IMR-90 (cell line): ENCODE results near the gene VWDE. TPM values are rescaled to one million over a fixed set of nuclear protein-coding genes. Genes with fewer than 3 reads are reported as not detected.

Experiments used
- ATAC-seq: fragments of 200-7000 bp; cut with Tn5 transposase; 2 replicates; pipeline ENCODE4 v1.9.1; 2020; ENCODE audit warnings: low read depth, mild to moderate bottlenecking, moderate library complexity
- BruUV-seq: library from RNA; stranded (reverse); fragments of 400-500 nt; replicated peaks from 2 replicates; lab custom pipeline; 2021; lab: Mats Ljungman, UMichigan
- CTCF ChIA-PET: fragments of 300-600 bp; formaldehyde crosslinking; extraction: SDS; loops from one replicate; lab custom pipeline; 2021; ENCODE audit warnings: antibody characterized with exemption; lab: Yijun Ruan, JAX
- POLR2A ChIA-PET: fragments of 300-600 bp; sonication (Branson Sonifier 250); formaldehyde crosslinking; loops from one replicate; lab custom pipeline; 2022; ENCODE audit warnings: antibody characterized with exemption; ENCODE audit not compliant: unreplicated experiment; lab: Charles Lee
- DNase-seq: peaks from one replicate; pipeline ENCODE4 v3.0.0; 2013
- H2AFZ ChIP-seq: replicated peaks from 2 replicates; pipeline ENCODE3; 2013; ENCODE audit warnings: low read length, mild to moderate bottlenecking; ENCODE audit not compliant: poor library complexity
- H2AK5ac ChIP-seq: 2 replicates; pipeline ENCODE4 v1.6.1; 2013; ENCODE audit warnings: low read depth, low read length, inconsistent platforms
- H2AK9ac ChIP-seq: replicated peaks from 2 replicates; pipeline ENCODE3; 2013; ENCODE audit warnings: mild to moderate bottlenecking, low read depth, low read length, moderate library complexity; ENCODE audit not compliant: poor library complexity
- H2BK120ac ChIP-seq: 2 replicates; pipeline ENCODE4 v1.6.1; 2013; ENCODE audit warnings: low read depth, low read length, inconsistent platforms
- H2BK15ac ChIP-seq: 3 replicates; pipeline ENCODE4 v1.6.1; 2013; ENCODE audit warnings: low read depth, low read length, inconsistent platforms
- H2BK20ac ChIP-seq: 2 replicates; pipeline ENCODE4 v1.6.1; 2013; ENCODE audit warnings: low read depth, mild to moderate bottlenecking, inconsistent platforms, low read length, moderate library complexity
- H2BK5ac ChIP-seq: 2 replicates; pipeline ENCODE4 v1.6.1; 2013; ENCODE audit warnings: mild to moderate bottlenecking, low read depth, low read length, inconsistent platforms; ENCODE audit not compliant: poor library complexity, severe bottlenecking
- H3K14ac ChIP-seq: replicated peaks from 2 replicates; pipeline ENCODE4 v1.6.1; 2013; ENCODE audit warnings: low read depth, low read length, inconsistent platforms
- H3K18ac ChIP-seq: 2 replicates; pipeline ENCODE4 v1.6.1; 2013; ENCODE audit warnings: low read depth, low read length, control low read depth
- H3K23ac ChIP-seq: 2 replicates; pipeline ENCODE4 v1.6.1; 2013; ENCODE audit warnings: low read depth, low read length, inconsistent platforms
- H3K27ac ChIP-seq: 2 replicates; pipeline ENCODE4 v1.5.1; 2013; ENCODE audit warnings: mild to moderate bottlenecking, control low read depth, low read length; ENCODE audit not compliant: insufficient read depth
- H3K27me3 ChIP-seq: 2 replicates; pipeline ENCODE4 v1.6.1; 2013; ENCODE audit warnings: low read length; ENCODE audit not compliant: control insufficient read depth, insufficient read depth
- H3K36me3 ChIP-seq: 2 replicates; pipeline ENCODE4 v1.6.1; 2013; ENCODE audit warnings: low read length, mixed read lengths; ENCODE audit not compliant: control insufficient read depth, insufficient read depth
- H3K4ac ChIP-seq: 2 replicates; pipeline ENCODE4 v1.6.1; 2013; ENCODE audit warnings: low read depth, low read length, inconsistent platforms
- H3K4me1 ChIP-seq: 2 replicates; pipeline ENCODE4 v1.6.1; 2013; ENCODE audit warnings: low read length, mixed read lengths; ENCODE audit not compliant: control insufficient read depth, insufficient read depth
- H3K4me2 ChIP-seq: 2 replicates; pipeline ENCODE4 v1.6.1; 2013; ENCODE audit warnings: low read depth, mild to moderate bottlenecking, control low read depth, low read length, moderate library complexity
- H3K4me3 ChIP-seq: 2 replicates; pipeline ENCODE4 v1.5.1; 2013; ENCODE audit warnings: low read depth, mild to moderate bottlenecking, control low read depth, low read length, moderate library complexity; ENCODE audit not compliant: insufficient read depth
- H3K56ac ChIP-seq: 2 replicates; pipeline ENCODE4 v1.6.1; 2013; ENCODE audit warnings: low read length, inconsistent platforms; ENCODE audit not compliant: insufficient read depth; ENCODE audit errors: extremely low read depth
- H3K79me1 ChIP-seq, 2 experiments: 2 replicates each; pipeline ENCODE4 v1.6.1; 2013; ENCODE audit warnings: low read length in 2 of 2, inconsistent platforms in 1 of 2, low read depth in 1 of 2
- H3K9ac ChIP-seq: 2 replicates; pipeline ENCODE4 v1.6.1; 2013; ENCODE audit warnings: low read depth, low read length, control low read depth
- H3K9me1 ChIP-seq: 2 replicates; pipeline ENCODE4 v1.6.1; 2013; ENCODE audit warnings: low read length, inconsistent platforms; ENCODE audit not compliant: insufficient read depth
- H3K9me3 ChIP-seq: 2 replicates; pipeline ENCODE4 v1.6.1; 2013; ENCODE audit warnings: low read length; ENCODE audit not compliant: control insufficient read depth, insufficient read depth
- H4K20me1 ChIP-seq: 2 replicates; pipeline ENCODE4 v1.6.1; 2013; ENCODE audit warnings: low read length, inconsistent platforms; ENCODE audit not compliant: insufficient read depth
- H4K5ac ChIP-seq: 2 replicates; pipeline ENCODE4 v1.6.1; 2013; ENCODE audit warnings: mild to moderate bottlenecking, low read depth, low read length, control low read depth
- H4K8ac ChIP-seq, 2 experiments: 2 replicates each; pipeline ENCODE4 v1.6.1; 2013; ENCODE audit warnings: low read depth in 2 of 2, low read length in 2 of 2, control low read depth in 1 of 2, inconsistent platforms in 1 of 2
- H4K91ac ChIP-seq: 2 replicates; pipeline ENCODE4 v1.6.1; 2013; ENCODE audit warnings: low read depth, low read length, inconsistent platforms; ENCODE audit not compliant: insufficient read depth
- BHLHE40 ChIP-seq: fragments of 150-350 bp; IDR thresholded peaks from 2 replicates; pipeline ENCODE4 v1.6.1; 2016; ENCODE audit warnings: mild to moderate bottlenecking, low read depth, low read length
- CHD1 ChIP-seq: IDR thresholded peaks from 2 replicates; pipeline ENCODE4 v1.6.1; 2012; ENCODE audit warnings: low read depth, low read length, improper control_type of control experiment
- FOS ChIP-seq: fragments of 150-350 bp; IDR thresholded peaks from 2 replicates; pipeline ENCODE4 v1.6.1; 2016; ENCODE audit warnings: low read depth, low read length
- MAZ ChIP-seq: IDR thresholded peaks from 2 replicates; pipeline ENCODE4 v1.6.1; 2012; ENCODE audit warnings: low read depth, mild to moderate bottlenecking, low read length, improper control_type of control experiment, moderate library complexity, borderline replicate concordance
- POLR2A ChIP-seq: IDR thresholded peaks from 2 replicates; pipeline ENCODE4 v1.6.1; 2012; ENCODE audit warnings: mild to moderate bottlenecking, low read depth, low read length
- RCOR1 ChIP-seq: IDR thresholded peaks from 2 replicates; pipeline ENCODE4 v1.6.1; 2012; ENCODE audit warnings: mild to moderate bottlenecking, low read length, improper control_type of control experiment; ENCODE audit not compliant: insufficient replicate concordance
- RFX5 ChIP-seq: IDR thresholded peaks from 2 replicates; pipeline ENCODE4 v1.8.0; 2012; ENCODE audit warnings: low read depth, mild to moderate bottlenecking, low read length, moderate library complexity
- SMC3 ChIP-seq: fragments of 150-350 bp; IDR thresholded peaks from 2 replicates; pipeline ENCODE4 v1.6.1; 2016; ENCODE audit warnings: low read depth, mild to moderate bottlenecking, antibody characterized with exemption, low read length, moderate library complexity
- WGBS, 2 experiments: methylation state at CpG; one replicate each; pipeline versions ENCODE4 v1.1.5 to v1.1.7; 2013; ENCODE audit warnings: missing lambda C conversion rate in 2 of 2; ENCODE audit not compliant: insufficient read length in 1 of 2; ENCODE audit errors: extremely low coverage in 2 of 2; 5-methylcytosine and 5-hydroxymethylcytosine counted together
- dilution Hi-C: fragments of 300-500 bp; cut with HindIII; formaldehyde crosslinking; loops from one replicate; pipeline ENCODE4 v1.14.3; 2018; ENCODE audit warnings: low sequenced_read_pairs; ENCODE audit not compliant: unreplicated experiment
- in situ Hi-C: fragments of 300-500 bp; cut with MboI; formaldehyde crosslinking; loops from 3 replicates; pipeline ENCODE4 v1.14.3; 2019; ENCODE audit warnings: low sequenced_read_pairs, inconsistent platforms, mixed read lengths
- intact Hi-C: fragments of 100-400 bp; cut with micrococcal nuclease; formaldehyde crosslinking; loops from 2 replicates; pipeline ENCODE4 v1.10.0; 2022
- polyA plus RNA-seq, 3 experiments: library from polyadenylated mRNA; depleted of rRNA; stranded (reverse); fragments of >200 nt; gene quantifications; 2 replicates each; pipeline ENCODE4 v1.2.3, GENCODE V29; 2012; ENCODE audit warnings: low replicate concordance in 1 of 3
- total RNA-seq: library from RNA; depleted of rRNA; stranded (reverse); fragments of >200 nt; gene quantifications from 2 replicates; pipeline ENCODE4 v1.2.3, GENCODE V29; 2012
- TF ChIP-seq, protein P1 (sequence below): conservative IDR thresholded peaks from 2 replicates; pipeline ENCODE4 v1.5.1; 2012; ENCODE audit warnings: mild to moderate bottlenecking, low read depth, low read length, improper control_type of control experiment
- TF ChIP-seq, protein P2 (sequence below): fragments of 150-350 bp; IDR thresholded peaks from 2 replicates; pipeline ENCODE4 v1.6.1; 2017; ENCODE audit warnings: mild to moderate bottlenecking, antibody characterized with exemption, low read length, low read depth
- TF ChIP-seq, protein P3 (sequence below): fragments of 150-350 bp; IDR thresholded peaks from 2 replicates; pipeline ENCODE4 v1.6.1; 2016; ENCODE audit warnings: low read depth, mild to moderate bottlenecking, low read length, moderate library complexity, borderline replicate concordance

The VWDE gene
- total and polyA plus RNA-seq, 2 of the 4 experiments (the other 2 are of a cell fraction): 0.05 to 0.18 TPM

DNA sequence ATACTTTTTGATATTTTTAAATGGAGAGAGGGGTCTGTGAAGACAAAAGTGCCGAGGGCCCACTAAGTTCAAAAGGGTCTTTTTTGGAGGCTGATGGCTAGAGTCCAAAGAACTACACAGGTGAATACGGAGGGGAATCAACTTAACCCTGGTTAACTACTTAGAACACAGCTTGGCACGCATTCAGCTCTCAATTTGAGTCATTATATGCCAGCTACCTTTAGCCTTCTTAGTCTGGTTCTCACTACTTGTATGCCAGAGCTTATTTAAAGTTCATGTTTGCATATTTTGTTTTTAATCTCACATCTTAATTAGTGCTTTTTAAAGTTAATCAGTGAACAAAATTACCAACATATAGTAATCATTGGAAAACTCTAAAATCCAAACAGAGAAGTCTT is 80.8 kb downstream of the VWDE start:
- intact Hi-C loops: loop anchor here (1.0 kb wide), 3 partner anchors 256 to 896 kb away; no protein-coding TSS in a partner anchor
- H4K20me1 ChIP-seq: no peaks in the 10 kb centered on the region
- H2AK5ac ChIP-seq: no peak overlapping the region
- no peak for ATAC-seq
- dilution Hi-C loops: no loop called here
- H2BK15ac ChIP-seq: no peak overlapping the region
- H2BK120ac ChIP-seq: no peak overlapping the region
- no peak overlapping the region for H3K4ac ChIP-seq
- BruUV-seq: no TSS peak
- H3K23ac ChIP-seq: no peak overlapping the region
- TF ChIP-seq, protein P1, sequence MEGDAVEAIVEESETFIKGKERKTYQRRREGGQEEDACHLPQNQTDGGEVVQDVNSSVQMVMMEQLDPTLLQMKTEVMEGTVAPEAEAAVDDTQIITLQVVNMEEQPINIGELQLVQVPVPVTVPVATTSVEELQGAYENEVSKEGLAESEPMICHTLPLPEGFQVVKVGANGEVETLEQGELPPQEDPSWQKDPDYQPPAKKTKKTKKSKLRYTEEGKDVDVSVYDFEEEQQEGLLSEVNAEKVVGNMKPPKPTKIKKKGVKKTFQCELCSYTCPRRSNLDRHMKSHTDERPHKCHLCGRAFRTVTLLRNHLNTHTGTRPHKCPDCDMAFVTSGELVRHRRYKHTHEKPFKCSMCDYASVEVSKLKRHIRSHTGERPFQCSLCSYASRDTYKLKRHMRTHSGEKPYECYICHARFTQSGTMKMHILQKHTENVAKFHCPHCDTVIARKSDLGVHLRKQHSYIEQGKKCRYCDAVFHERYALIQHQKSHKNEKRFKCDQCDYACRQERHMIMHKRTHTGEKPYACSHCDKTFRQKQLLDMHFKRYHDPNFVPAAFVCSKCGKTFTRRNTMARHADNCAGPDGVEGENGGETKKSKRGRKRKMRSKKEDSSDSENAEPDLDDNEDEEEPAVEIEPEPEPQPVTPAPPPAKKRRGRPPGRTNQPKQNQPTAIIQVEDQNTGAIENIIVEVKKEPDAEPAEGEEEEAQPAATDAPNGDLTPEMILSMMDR: no peak
- no peak for TF ChIP-seq CHD1
- no peak for TF ChIP-seq SMC3
- no peak for TF ChIP-seq POLR2A
- TF ChIP-seq, protein P2, sequence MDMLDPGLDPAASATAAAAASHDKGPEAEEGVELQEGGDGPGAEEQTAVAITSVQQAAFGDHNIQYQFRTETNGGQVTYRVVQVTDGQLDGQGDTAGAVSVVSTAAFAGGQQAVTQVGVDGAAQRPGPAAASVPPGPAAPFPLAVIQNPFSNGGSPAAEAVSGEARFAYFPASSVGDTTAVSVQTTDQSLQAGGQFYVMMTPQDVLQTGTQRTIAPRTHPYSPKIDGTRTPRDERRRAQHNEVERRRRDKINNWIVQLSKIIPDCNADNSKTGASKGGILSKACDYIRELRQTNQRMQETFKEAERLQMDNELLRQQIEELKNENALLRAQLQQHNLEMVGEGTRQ: no peak
- TF ChIP-seq FOS: no peak
- no peak for TF ChIP-seq MAZ
- TF ChIP-seq, protein P3, sequence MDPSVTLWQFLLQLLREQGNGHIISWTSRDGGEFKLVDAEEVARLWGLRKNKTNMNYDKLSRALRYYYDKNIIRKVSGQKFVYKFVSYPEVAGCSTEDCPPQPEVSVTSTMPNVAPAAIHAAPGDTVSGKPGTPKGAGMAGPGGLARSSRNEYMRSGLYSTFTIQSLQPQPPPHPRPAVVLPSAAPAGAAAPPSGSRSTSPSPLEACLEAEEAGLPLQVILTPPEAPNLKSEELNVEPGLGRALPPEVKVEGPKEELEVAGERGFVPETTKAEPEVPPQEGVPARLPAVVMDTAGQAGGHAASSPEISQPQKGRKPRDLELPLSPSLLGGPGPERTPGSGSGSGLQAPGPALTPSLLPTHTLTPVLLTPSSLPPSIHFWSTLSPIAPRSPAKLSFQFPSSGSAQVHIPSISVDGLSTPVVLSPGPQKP: no peak
- no peak for TF ChIP-seq BHLHE40
- no peak for TF ChIP-seq RFX5
- TF ChIP-seq RCOR1: no peak
- no peaks in the 10 kb centered on the region for H3K79me1 ChIP-seq
- no CpG with 5 or more reads among the region's 3 CpGs for WGBS, 2 experiments
- no peak overlapping the region for H4K91ac ChIP-seq
- no peaks in the 10 kb centered on the region for H3K36me3 ChIP-seq
- no peaks in the 10 kb centered on the region for H3K9me3 ChIP-seq
- H4K8ac ChIP-seq: no peak overlapping the region
- in situ Hi-C loops: loop anchor here (5.0 to 25.0 kb wide), 3 partner anchors 256 to 886 kb away; no protein-coding TSS in a partner anchor
- H4K5ac ChIP-seq: no peak overlapping the region
- no peak overlapping the region for H2AFZ ChIP-seq
- no peak overlapping the region for H2BK20ac ChIP-seq
- H3K14ac ChIP-seq: no peak overlapping the region
- no peaks in the 10 kb centered on the region for H3K4me1 ChIP-seq
- ChIA-PET CTCF (no interaction called here), POLR2A (no interaction called here)
- no peak overlapping the region for H2AK9ac ChIP-seq
- no peak for DNase-seq
- H2BK5ac ChIP-seq: no peak overlapping the region
- no peaks in the 10 kb centered on the region for H3K9me1 ChIP-seq
- no peak overlapping the region for H3K18ac ChIP-seq
- no peak overlapping the region for H3K56ac ChIP-seq
- H3K4me3 ChIP-seq: no peak overlapping the region
- H3K27me3 ChIP-seq: no peaks in the 10 kb centered on the region
- H3K27ac ChIP-seq: no peak overlapping the region
- no peak overlapping the region for H3K4me2 ChIP-seq
- no peak overlapping the region for H3K9ac ChIP-seq
